Ovary (tissue), 9 donors: ENCODE results near the gene GDPD2. TPM values are rescaled to one million over a fixed set of nuclear protein-coding genes. Genes with fewer than 3 reads are reported as not detected.

ENCODE experiments used
- DNase-seq, 5 donors: peaks; one replicate each; pipeline ENCODE4 v3.0.0-alpha.2; 2019 to 2020
- H3K27ac ChIP-seq, 2 donors: fragments of 200-600 bp; one replicate each; pipeline versions ENCODE4 v1.5.1 to v1.8.0; 2019 to 2022
- H3K27me3 ChIP-seq: fragments of 200-600 bp; one replicate; pipeline ENCODE4 v1.8.0; 2022
- H3K36me3 ChIP-seq: fragments of 200-600 bp; sonication (generic); one replicate; pipeline ENCODE4 v1.5.1; 2019
- H3K4me1 ChIP-seq: one replicate; pipeline ENCODE4 v1.8.1; 2013; ENCODE audit warnings: mild to moderate bottlenecking, moderate library complexity; ENCODE audit not compliant: insufficient read depth
- H3K4me3 ChIP-seq: fragments of 200-600 bp; sonication (generic); one replicate; pipeline ENCODE4 v1.5.1; 2017
- H3K9me3 ChIP-seq, 2 donors: fragments of 200-600 bp in 1 of 2; sonication (generic) in 1 of 2; one replicate each; pipeline versions ENCODE4 v1.5.1 to v1.8.1; 2013 to 2019; ENCODE audit warnings: mild to moderate bottlenecking in 1 of 2, moderate library complexity in 1 of 2
- CTCF ChIP-seq, 3 donors: fragments of 450-650 bp in 2 of 3; fragments of 200-600 bp in 1 of 3; IDR thresholded peaks; one replicate each; pipeline versions ENCODE4 v1.5.1 to v1.8.0; 2016 to 2022; ENCODE audit warnings: antibody characterized with exemption in 3 of 3, mild to moderate bottlenecking in 1 of 3
- EP300 ChIP-seq: sonication (generic); formaldehyde crosslinking; IDR thresholded peaks from one replicate; pipeline ENCODE4 v1.6.1; 2017; ENCODE audit warnings: antibody characterized with exemption
- POLR2A ChIP-seq: fragments of 450-650 bp; IDR thresholded peaks from one replicate; pipeline ENCODE4 v1.6.1; 2017; ENCODE audit warnings: antibody characterized with exemption, mild to moderate bottlenecking, moderate library complexity
- WGBS, 3 donors: extraction: QIAGEN DNeasy Blood & Tissue Kit in 1 of 3; methylation state at CpG; one replicate each; pipeline versions ENCODE4 v1.1.5 to v1.1.7; 2013 to 2017; 5-methylcytosine and 5-hydroxymethylcytosine counted together
- intact Hi-C, 4 donors: fragments of 100-400 bp; cut with DNase I; formaldehyde crosslinking; loops; one replicate each; pipeline versions ENCODE4 v1.11.0 to v1.15.1; 2022 to 2023
- polyA plus RNA-seq, 2 donors: library from polyadenylated mRNA; stranded (reverse); fragments of 200-250 nt in 1 of 2; fragments of 350-450 nt in 1 of 2; fragmentation: Illumina TruSeq in 1 of 2; extraction: RNeasy Lipid Tissue Mini Kit (QIAGEN cat#74804) in 1 of 2; gene quantifications; one replicate each; pipeline ENCODE4 v1.2.3, GENCODE V29; 2013 to 2014
- total RNA-seq, 7 donors: library from RNA; depleted of rRNA in 2 of 7; stranded (reverse); fragments of >200 nt in 2 of 7; fragmentation: NEBNext Ultra II Directional in 3 of 7; extraction: Animal tissue kit (Norgen Biotek cat#: 25700) in 3 of 7; gene quantifications; one replicate each; pipeline versions ENCODE4 v1.1.0 to v1.2.4, GENCODE V29; 2016 to 2023
- donor health status: DM: no; HTN: no; CAD: no; lungs with moderate emphysema.
- donor health status: DM: no; HTN: no; CAD: no.
- donor health status: Bipolar disorder and iron deficiency.
- donor health status: DM: yes; HTN: yes; CAD: no.
- donor health status: DM: no; HTN: no; CAD: no.
- donor health status: DM: yes; HTN: yes; CAD: no.

Gene GDPD2
- total and polyA plus RNA-seq, 9 donors = not detected

GRCh38 chrX:70429759-70430158 is 6.6 kb downstream of the GDPD2 start:
- DNase-seq = no peak
- no peak overlapping the region for H3K27ac ChIP-seq
- H3K4me1 ChIP-seq = no peaks in the 10 kb centered on the region
- H3K4me3 ChIP-seq = no peak overlapping the region
- 73 to 80% (median 79%) methylated on average over 6 of the region's 6 CpGs for WGBS, 3 donors
- H3K9me3 ChIP-seq = no peaks in the 10 kb centered on the region
- TF ChIP-seq CTCF (IDR thresholded peaks at IDR 0.05) = no peak
- no peak for TF ChIP-seq EP300
- TF ChIP-seq POLR2A = no peak
- intact Hi-C loops = loop anchor here in 1 of 4 donors (10.0 kb wide), 1 partner anchor 295 kb away; the partner anchor contains the start of gene IGBP1
- H3K36me3 ChIP-seq = no peaks in the 10 kb centered on the region
- H3K27me3 ChIP-seq = no peaks in the 10 kb centered on the region

DNA sequence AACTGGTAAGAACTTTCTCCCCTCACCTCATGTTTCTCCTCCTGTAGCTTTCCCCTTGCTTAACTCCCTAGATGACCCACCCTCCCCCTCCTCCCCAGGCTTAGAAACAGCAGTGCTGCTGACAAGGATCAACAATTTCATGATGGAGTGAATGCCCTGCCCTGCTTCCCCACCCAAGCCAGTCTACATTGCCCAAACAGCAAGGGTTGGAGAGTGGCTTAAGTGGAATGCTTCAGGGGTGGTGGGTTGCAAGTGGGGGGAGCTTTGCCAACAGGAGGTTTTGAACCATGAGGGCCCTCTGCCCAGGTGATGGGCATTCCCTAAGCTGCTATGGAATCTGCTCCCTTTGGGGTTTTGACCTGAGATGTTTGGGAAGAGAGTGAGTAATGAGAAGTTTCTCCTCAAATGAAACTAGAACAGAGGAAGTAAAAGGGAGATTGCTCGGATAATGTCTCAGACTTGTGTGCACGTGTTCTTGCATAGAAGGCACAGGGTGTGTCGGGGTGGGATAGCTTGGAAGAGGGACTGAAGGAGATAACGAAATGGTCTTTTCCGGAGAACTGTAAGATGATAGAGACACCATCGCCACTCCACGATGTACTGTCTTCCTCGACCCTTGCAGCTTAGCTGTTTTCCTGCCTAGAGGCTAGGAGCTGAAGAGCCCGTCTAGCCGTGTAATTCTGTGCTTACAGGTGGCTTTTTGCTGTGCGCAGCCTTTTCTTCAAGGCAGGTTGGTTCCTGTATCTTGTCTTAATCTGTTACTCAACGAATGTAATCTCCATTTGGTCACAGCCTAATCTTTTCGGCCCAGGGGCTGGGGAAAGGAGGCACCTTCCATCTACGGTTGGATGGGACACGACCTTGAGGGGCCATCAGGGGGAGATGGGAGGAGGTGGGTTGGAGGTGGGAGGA is 10.1 kb downstream of the GDPD2 start:
- Histone ChIP-seq H3K4me1 (peaks cover 5% of the 10 kb centered on the region), H3K36me3 (no peaks in the 10 kb centered on the region), H3K27me3 (no peaks in the 10 kb centered on the region), H3K27ac (peak overlapping the region in 1 of 2 donors; percentile 85), H3K4me3 (peak overlapping the region; percentile 52), H3K9me3 (no peaks in the 10 kb centered on the region)
- WGBS, 3 donors = 64 to 74% (median 67%) methylated on average over 15 of the region's 15 CpGs
- intact Hi-C loops = loop anchor here in 1 of 4 donors (10.0 kb wide), 1 partner anchor 298 kb away; the partner anchor contains the start of gene IGBP1
- TF ChIP-seq EP300 = no peak
- no peak for TF ChIP-seq POLR2A
- no peak for TF ChIP-seq CTCF (IDR thresholded peaks at IDR 0.05)
- no peak for DNase-seq

- DNase-seq = peak; percentile 54 to 75 (median 75)
- intact Hi-C loops = loop anchor here in 1 of 4 donors (10.0 kb wide), 1 partner anchor 299 kb away; the partner anchor contains the start of gene IGBP1
Measured at GRCh38 chrX:70433848-70434351, 10.8 kb downstream of the GDPD2 start.

More at GRCh38 chrX:70433848-70434351, 10.8 kb downstream of the GDPD2 start:
- Histone ChIP-seq H3K4me3 (peak overlapping the region; percentile 52), H3K27me3 (no peaks in the 10 kb centered on the region), H3K9me3 (no peaks in the 10 kb centered on the region), H3K36me3 (no peaks in the 10 kb centered on the region), H3K27ac (peak overlapping the region; percentile 28 to 85), H3K4me1 (peaks cover 5% of the 10 kb centered on the region)
- TF ChIP-seq EP300 (no peak), POLR2A (no peak), CTCF (IDR thresholded peaks at IDR 0.05) (peak; percentile 51 to 61 (median 55))
- WGBS, 3 donors = 33 to 42% (median 33%) methylated on average over 37 of the region's 37 CpGs
